ENCODE measurements around the gene MRPL32.

Gene MRPL32

GRCh38 chr7:42928754-42929153, 3.4 kb upstream of the MRPL32 start:
- no peak for DNase-seq

- no peak for DNase-seq
Measured at GRCh38 chr7:42929449-42929848, 2.7 kb upstream of the MRPL32 start.

GRCh38 chr7:42930889-42931288, 1.3 kb upstream of the MRPL32 start:
- DNase-seq = no peak

- no peak for DNase-seq
Measured at GRCh38 chr7:42931447-42931833, 736 bp upstream of the MRPL32 start.

- no peak for DNase-seq
Measured at GRCh38 chr7:42932811-42933591, 825 bp downstream of the MRPL32 start.

- DNase-seq = no peak
Measured at GRCh38 chr7:42934291-42934690, 2.1 kb downstream of the MRPL32 start.

GRCh38 chr7:42935861-42936260, 3.7 kb downstream of the MRPL32 start:
- no peak for DNase-seq

- no peak for DNase-seq
Measured at GRCh38 chr7:42939457-42940240, 7.5 kb downstream of the MRPL32 start.

- peak; percentile 46 for DNase-seq
Measured at GRCh38 chr7:42940985-42941847, 9.0 kb downstream of the MRPL32 start.

GRCh38 chr7:42945821-42946626, 13.8 kb downstream of the MRPL32 start:
- no peak for DNase-seq

GRCh38 chr7:42946627-42946950, 14.4 kb downstream of the MRPL32 start:
- DNase-seq = no peak

GRCh38 chr7:42947521-42947920, 15.3 kb downstream of the MRPL32 start:
- DNase-seq = no peak

GRCh38 chr7:42950417-42950816, 18.2 kb downstream of the MRPL32 start:
- no peak for DNase-seq

GRCh38 chr7:42952328-42952727, 20.2 kb downstream of the MRPL32 start:
- no peak for DNase-seq

GRCh38 chr7:42953994-42954393, 21.8 kb downstream of the MRPL32 start:
- no peak for DNase-seq

- DNase-seq = no peak
Measured at GRCh38 chr7:42956062-42956461, 23.9 kb downstream of the MRPL32 start.

- DNase-seq = no peak
Measured at GRCh38 chr7:42959549-42959948, 27.4 kb downstream of the MRPL32 start.

GRCh38 chr7:42960762-42961161, 28.6 kb downstream of the MRPL32 start:
- DNase-seq = no peak

- no peak for DNase-seq
Measured at GRCh38 chr7:42961170-42961569, 29.0 kb downstream of the MRPL32 start.

- DNase-seq = no peak
Measured at GRCh38 chr7:42964293-42964692, 32.1 kb downstream of the MRPL32 start.

- DNase-seq = no peak
Measured at GRCh38 chr7:42964849-42965805, 33.0 kb downstream of the MRPL32 start.

Measured in central memory CD4-positive, alpha-beta T cell (primary cell).